HCT116 (cell line): ENCODE data around the gene DPM2. TPM values are rescaled to one million over a fixed set of nuclear protein-coding genes. Genes with fewer than 3 reads are reported as not detected.
A peak's percentile ranks its signal among the peaks of the same experiment; 100 is the strongest.

Experiments
- ATAC-seq: fragments of 200-7000 bp; cut with Tn5 transposase; 2 replicates; pipeline ENCODE4 v1.9.1; 2020; ENCODE audit warnings: mild to moderate bottlenecking, moderate library complexity
- BruUV-seq: library from RNA; stranded (reverse); fragments of 400-500 nt; replicated peaks from 2 replicates; lab custom pipeline; 2021; lab: Mats Ljungman, UMichigan
- CTCF ChIA-PET: fragments of 300-600 bp; sonication (Branson Sonifier 250); formaldehyde crosslinking; loops from one replicate; lab custom pipeline; 2021; ENCODE audit warnings: antibody characterized with exemption; lab: Charles Lee
- POLR2A ChIA-PET: fragments of 300-600, 350-600 bp; sonication (Branson Sonifier 250); formaldehyde crosslinking; loops from one replicate; lab custom pipeline; 2021; ENCODE audit warnings: antibody characterized with exemption; lab: Charles Lee
- RAD21 ChIA-PET, 2 experiments: fragments of 300-600 bp; sonication (Branson Sonifier 250); formaldehyde crosslinking; loops; one replicate each; lab custom pipeline; 2023; ENCODE audit warnings: low total read pairs in 2 of 2; ENCODE audit not compliant: uncharacterized antibody in 2 of 2, unreplicated experiment in 2 of 2, low non-redundant PET in 1 of 2; lab: Charles Lee
- DNase-seq: peaks from one replicate; pipeline ENCODE4 v3.0.0-alpha.2; 2010; ENCODE audit warnings: low read depth, low spot score
- H2AFZ ChIP-seq: fragments of 200-600 bp; shearing (Covaris generic), sonication (generic); 2 replicates; pipeline ENCODE4 v1.6.1; 2017; ENCODE audit warnings: low read depth, mixed run types, mixed read lengths, antibody characterized with exemption, low read length; ENCODE audit not compliant: poor library complexity, severe bottlenecking
- H3K27ac ChIP-seq: 2 replicates; pipeline ENCODE4 v1.5.1; 2012; ENCODE audit warnings: low read depth, low read length
- H3K27me3 ChIP-seq: fragments of 200-600 bp; sonication (generic); 2 replicates; pipeline ENCODE4 v1.6.1; 2016; ENCODE audit warnings: mixed run types, low read length, mixed read lengths; ENCODE audit not compliant: insufficient read depth
- H3K36me3 ChIP-seq, 2 experiments: fragments of 200-500 bp in 1 of 2; fragments of 200-600 bp in 1 of 2; sonication (Bioruptor generic) in 1 of 2; sonication (generic) in 1 of 2; 2 replicates each; pipeline versions ENCODE4 v1.5.1 to v1.6.1; 2014 to 2016; ENCODE audit warnings: low read length in 2 of 2, inconsistent platforms in 1 of 2, mixed read lengths in 1 of 2, mixed run types in 1 of 2; ENCODE audit not compliant: insufficient read depth in 2 of 2, control insufficient read depth in 1 of 2
- H3K4me1 ChIP-seq, 2 experiments: fragments of 200-600 bp in 1 of 2; sonication (generic) in 1 of 2; 2 replicates each; pipeline versions ENCODE4 v1.5.1 to v1.6.1; 2012 to 2017; ENCODE audit warnings: low read length in 2 of 2, inconsistent platforms in 1 of 2, mild to moderate bottlenecking in 1 of 2, mixed read lengths in 1 of 2, mixed run types in 1 of 2, moderate library complexity in 1 of 2; ENCODE audit not compliant: insufficient read depth in 2 of 2, control insufficient read depth in 1 of 2
- H3K4me2 ChIP-seq: fragments of 200-600 bp; sonication (generic); 2 replicates; pipeline ENCODE4 v1.6.1; 2017; ENCODE audit warnings: mixed run types, low read length, mixed read lengths
- H3K4me3 ChIP-seq, 2 experiments: fragments of 200-600 bp in 1 of 2; sonication (generic) in 1 of 2; replicated peaks in 1 of 2; 2 replicates each; pipeline ENCODE4 v1.5.1; 2011 to 2016; ENCODE audit warnings: low read length in 2 of 2, control low read depth in 1 of 2, low read depth in 1 of 2, mild to moderate bottlenecking in 1 of 2, mixed read lengths in 1 of 2, mixed run types in 1 of 2
- H3K79me2 ChIP-seq: fragments of 200-600 bp; sonication (generic); 2 replicates; pipeline ENCODE4 v1.6.1; 2017; ENCODE audit warnings: mild to moderate bottlenecking, mixed run types, low read length, moderate library complexity, mixed read lengths; ENCODE audit not compliant: insufficient read depth
- H3K9ac ChIP-seq: fragments of 200-600 bp; sonication (generic); 2 replicates; pipeline ENCODE4 v1.6.1; 2016; ENCODE audit warnings: low read length, mixed read lengths
- H3K9me2 ChIP-seq: fragments of 200-600 bp; sonication (generic), shearing (Covaris generic); 2 replicates; pipeline ENCODE4 v1.6.1; 2017; ENCODE audit warnings: mixed run types, mild to moderate bottlenecking, moderate library complexity; ENCODE audit not compliant: insufficient read depth
- H3K9me3 ChIP-seq, 2 experiments: fragments of 200-500 bp in 1 of 2; fragments of 200-600 bp in 1 of 2; sonication (Bioruptor generic) in 1 of 2; sonication (generic) in 1 of 2; 2 replicates each; pipeline ENCODE4 v1.6.1; 2014 to 2017; ENCODE audit warnings: low read length in 2 of 2, mixed read lengths in 2 of 2, inconsistent platforms in 1 of 2, low read depth in 1 of 2, mild to moderate bottlenecking in 1 of 2, mixed run types in 1 of 2, moderate library complexity in 1 of 2; ENCODE audit not compliant: control insufficient read depth in 1 of 2, insufficient read depth in 1 of 2
- H4K20me1 ChIP-seq: fragments of 200-600 bp; sonication (generic), shearing (Covaris generic); 2 replicates; pipeline ENCODE4 v1.6.1; 2017; ENCODE audit warnings: mixed run types, mild to moderate bottlenecking, moderate library complexity; ENCODE audit not compliant: insufficient read depth
- ATF3 ChIP-seq: IDR thresholded peaks from 2 replicates; pipeline ENCODE4 v1.6.1; 2012
- CBX3 ChIP-seq: IDR thresholded peaks from 2 replicates; pipeline ENCODE4 v1.6.1; 2012; ENCODE audit warnings: low read depth
- CTCF ChIP-seq, 3 experiments: fragments of 200-600 bp in 1 of 3; sonication (generic) in 1 of 3; IDR thresholded peaks in 2 of 3; conservative IDR thresholded peaks in 1 of 3; 2 replicates each; pipeline ENCODE4 v1.5.1; 2012 to 2017; ENCODE audit warnings: low read depth in 2 of 3, low read length in 2 of 3, antibody characterized with exemption in 1 of 3, borderline replicate concordance in 1 of 3, control low read depth in 1 of 3, mild to moderate bottlenecking in 1 of 3, mixed read lengths in 1 of 3, mixed run types in 1 of 3, moderate library complexity in 1 of 3; ENCODE audit not compliant: insufficient read depth in 1 of 3
- ELF1 ChIP-seq: IDR thresholded peaks from 2 replicates; pipeline ENCODE4 v1.6.1; 2012; ENCODE audit warnings: low read depth, borderline replicate concordance
- EZH2phosphoT487 ChIP-seq: fragments of 200-600 bp; IDR thresholded peaks from 2 replicates; pipeline ENCODE4 v1.6.1; 2018; ENCODE audit warnings: antibody characterized with exemption, borderline replicate concordance
- FOSL1 ChIP-seq: IDR thresholded peaks from 2 replicates; pipeline ENCODE4 v1.6.1; 2012; ENCODE audit warnings: low read depth
- MAX ChIP-seq: IDR thresholded peaks from 2 replicates; pipeline ENCODE4 v1.6.1; 2012
- POLR2A ChIP-seq: IDR thresholded peaks from 2 replicates; pipeline ENCODE4 v1.7.0; 2011; ENCODE audit warnings: borderline replicate concordance; ENCODE audit not compliant: insufficient read depth, insufficient read length; ENCODE audit errors: extremely low read depth
- SP1 ChIP-seq: IDR thresholded peaks from 2 replicates; pipeline ENCODE4 v1.6.1; 2012; ENCODE audit warnings: low read depth
- YY1 ChIP-seq: IDR thresholded peaks from 2 replicates; pipeline ENCODE4 v1.6.1; 2011; ENCODE audit warnings: low read length, low read depth, moderate library complexity, mild to moderate bottlenecking; ENCODE audit not compliant: insufficient replicate concordance; ENCODE audit errors: extremely low read depth
- ZBTB33 ChIP-seq: IDR thresholded peaks from 2 replicates; pipeline ENCODE4 v1.6.1; 2011; ENCODE audit warnings: mild to moderate bottlenecking, low read length, moderate library complexity; ENCODE audit not compliant: insufficient replicate concordance; ENCODE audit errors: extremely low read depth
- ZFX ChIP-seq: fragments of 450-650 bp; IDR thresholded peaks from 2 replicates; pipeline ENCODE4 v1.6.1; 2017
- intact Hi-C: fragments of 100-400 bp; cut with micrococcal nuclease; formaldehyde crosslinking; loops from 2 replicates; pipeline ENCODE4 v1.10.0; 2022
- total RNA-seq: library from RNA; stranded (reverse); gene quantifications from one replicate; pipeline ENCODE4 v1.2.1, GENCODE V29; 2021; ENCODE audit not compliant: unreplicated experiment

Gene DPM2
- total RNA-seq, 1 experiment from 2014 or later, result 54.6 TPM

- CTCF ChIA-PET, result no interaction called here
- H3K4me2 ChIP-seq, result no peak overlapping the region
- no peaks in the 10 kb centered on the region for H3K27me3 ChIP-seq
- H3K27ac ChIP-seq, result no peak overlapping the region
- RAD21 ChIA-PET, result no interaction called here
- TF ChIP-seq ZFX (no peak), EZH2phosphoT487 (no peak), CBX3 (peak; percentile 96), POLR2A (no peak), CTCF (IDR thresholded peaks at IDR 0.05 in 2 of 3, conservative IDR thresholded peaks at IDR 0.05 in 1 of 3; ENCODE audit: borderline replicate concordance in 1 of 3, insufficient read depth in 1 of 3, low read depth in 2 of 3, low read length in 2 of 3) (no peak)
- POLR2A ChIA-PET, result interaction anchor here (0.5 kb wide), 1 partner anchor 24 kb away, joined by 4 read pairs; the partner anchor contains the start of gene ST6GALNAC4
- intact Hi-C loops, result no loop called here
- H2AFZ ChIP-seq, result no peak overlapping the region
- peaks cover 10 to 12% of the 10 kb centered on the region in 2 experiments; a peak in 3 of 4 replicates for H3K4me1 ChIP-seq
- no peaks in the 10 kb centered on the region for H3K9me2 ChIP-seq
- H3K79me2 ChIP-seq, result no peaks in the 10 kb centered on the region; the same call in 1 of the 2 replicates
- ATAC-seq (no peak), DNase-seq (no peak)
- no peaks in the 10 kb centered on the region for H4K20me1 ChIP-seq
- BruUV-seq, result no TSS peak
- H3K9ac ChIP-seq, result no peak overlapping the region
- peaks cover 24 to 56% of the 10 kb centered on the region in 2 experiments for H3K36me3 ChIP-seq
- H3K9me3 ChIP-seq, result peaks cover 0 to 15% of the 10 kb centered on the region in 2 experiments; a peak in 2 of 4 replicates
- no peak overlapping the region for H3K4me3 ChIP-seq
Measured at GRCh38 chr9:127892831-127893230, 44.8 kb downstream of the DPM2 start.

GRCh38 chr9:127890053-127890452, 47.6 kb downstream of the DPM2 start:
- CTCF ChIA-PET, result no interaction called here
- H3K9me2 ChIP-seq, result no peaks in the 10 kb centered on the region
- no peaks in the 10 kb centered on the region for H3K79me2 ChIP-seq
- H2AFZ ChIP-seq, result no peak overlapping the region
- intact Hi-C loops, result no loop called here
- H3K27ac ChIP-seq, result no peak overlapping the region
- TF ChIP-seq ATF3, result no peak
- no peak for TF ChIP-seq CTCF (IDR thresholded peaks at IDR 0.05 in 2 of 3, conservative IDR thresholded peaks at IDR 0.05 in 1 of 3; ENCODE audit: borderline replicate concordance in 1 of 3, insufficient read depth in 1 of 3, low read depth in 2 of 3, low read length in 2 of 3)
- no peak for TF ChIP-seq FOSL1
- no peak for TF ChIP-seq ELF1
- no peak for TF ChIP-seq MAX
- TF ChIP-seq EZH2phosphoT487, result no peak
- TF ChIP-seq ZBTB33, result no peak
- no peak for TF ChIP-seq SP1
- TF ChIP-seq YY1, result no peak
- no peak overlapping the region for H3K4me3 ChIP-seq
- H3K36me3 ChIP-seq, result peaks cover 22 to 58% of the 10 kb centered on the region in 2 experiments
- H3K4me1 ChIP-seq, result peaks cover 2 to 4% of the 10 kb centered on the region in 2 experiments; a peak in 2 of 4 replicates
- no peaks in the 10 kb centered on the region for H4K20me1 ChIP-seq
- peak; percentile 28; the same call in 1 of the 2 replicates for ATAC-seq
- H3K9ac ChIP-seq, result no peak overlapping the region
- H3K27me3 ChIP-seq, result no peaks in the 10 kb centered on the region
- no peak overlapping the region for H3K4me2 ChIP-seq
- no TSS peak for BruUV-seq
- H3K9me3 ChIP-seq, result peaks cover 0 to 15% of the 10 kb centered on the region in 2 experiments; a peak in 2 of 4 replicates
- DNase-seq, result no peak
- POLR2A ChIA-PET, result interaction anchor here (0.8 kb wide), 1 partner anchor 9 kb away, joined by 3 read pairs; the partner anchor contains the start of gene ST6GALNAC6
- RAD21 ChIA-PET, result no interaction called here
